Natural killer cell treated with Interleukin-12 subunit alpha and Interleukin-12 subunit beta and Interleukin-15 and Interleukin-18, amount 100 ng/mL, for 72 hours (primary cell): ENCODE results near the gene NKAP. TPM values are rescaled to one million over a fixed set of nuclear protein-coding genes. Genes with fewer than 3 reads are reported as not detected.

Experiments used
- total RNA-seq, 2 donors: library from RNA; stranded (reverse); gene quantifications; one replicate each; pipeline ENCODE4 v1.2.3, GENCODE V29; 2022

NKAP gene
- total RNA-seq, 2 donors from 2014 or later, result 7.3 to 8.7 TPM

Other genes starting within 250 kb of the NKAP start
- not detected for gene SOWAHD, start 185.2 kb downstream of the NKAP start, total RNA-seq
- gene RPL39, start 152.1 kb downstream of the NKAP start, total RNA-seq, result 1,000 to 10,000 TPM; 1,043 to 1,156 TPM
- gene UPF3B, start 90.8 kb downstream of the NKAP start, total RNA-seq, result 10 to 100 TPM; 14.6 to 15.3 TPM
- 10 to 100 TPM; 21.6 to 32.3 TPM for gene RNF113A, start 72.0 kb downstream of the NKAP start, total RNA-seq
- 10 to 100 TPM; 65.0 to 86.0 TPM for gene NDUFA1, start 71.9 kb downstream of the NKAP start, total RNA-seq
- gene AKAP14, start 47.9 kb downstream of the NKAP start, total RNA-seq, result not detected
- gene RHOXF2B, start 133.9 kb upstream of the NKAP start, total RNA-seq, result not detected
- not detected for gene RHOXF1, start 172.2 kb upstream of the NKAP start, total RNA-seq
- gene RHOXF2, start 214.9 kb upstream of the NKAP start, total RNA-seq, result not detected